Hematopoietic multipotent progenitor cell treated with erythropoietin and hydrocortisone succinate and interleukin-3 and kit ligand, for 17 days (in vitro differentiated cells): ENCODE data around the gene OR2A5.
"Not testable (repeated sequence)": the region's sequence is repeated elsewhere in the genome, so short reads cannot be mapped to it uniquely, and the experiment has no call there.

Experiments
- DNase-seq: peaks from one replicate; pipeline ENCODE4 v3.0.0-alpha.2; 2015; ENCODE audit warnings: low spot score

OR2A5 gene

DNA sequence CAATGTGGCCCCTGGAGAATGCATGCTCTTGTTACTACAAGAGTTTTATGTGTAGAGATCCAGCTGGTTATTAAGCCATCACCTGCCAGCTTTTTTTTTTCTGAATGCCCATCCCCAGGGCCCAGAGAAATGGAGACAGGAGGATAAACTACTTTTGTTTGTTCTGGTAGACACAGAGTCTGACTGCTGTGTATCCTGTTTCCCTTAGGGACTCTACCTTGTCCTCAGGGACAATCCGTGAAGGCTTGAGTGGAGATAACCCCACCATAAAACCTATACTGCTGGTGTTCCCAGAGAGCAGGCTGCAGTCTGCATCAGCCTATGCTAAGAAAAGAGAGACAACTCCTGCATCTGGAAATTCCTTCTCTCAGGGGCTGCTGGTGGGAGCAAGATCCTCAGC is at the start of gene OR2A5:
Gene OR2A5, plus strand, starts transcription at position 301 of the 400 bp plus-strand sequence. CDS start 1,454 bp downstream, outside the sequence.
- no peak for DNase-seq

DNA sequence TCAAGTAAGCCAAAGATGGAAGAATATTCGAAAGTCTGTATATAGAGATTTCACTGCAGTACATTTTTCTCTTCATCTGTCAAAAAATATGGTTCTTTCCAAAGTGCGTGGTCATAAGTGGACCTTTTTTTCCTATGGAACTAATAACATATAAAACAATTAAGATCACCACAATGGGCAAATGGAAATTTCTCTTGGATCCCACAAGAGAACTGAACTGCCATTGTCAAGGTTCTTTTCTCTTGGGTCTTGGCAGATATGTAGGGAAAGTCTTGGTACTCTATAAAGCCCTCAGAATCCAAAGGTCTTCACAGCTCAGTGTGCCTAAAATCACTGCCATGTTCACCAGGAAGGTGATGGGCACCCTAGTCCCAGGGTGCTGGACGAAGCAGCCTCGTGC is 48.7 kb upstream of the OR2A5 start, which contains the start of gene OR6B1:
Gene OR6B1, plus strand, starts transcription at position 301 of the 400 bp plus-strand sequence. CDS start 3,677 bp downstream, outside the sequence.
- no peak for DNase-seq

DNA sequence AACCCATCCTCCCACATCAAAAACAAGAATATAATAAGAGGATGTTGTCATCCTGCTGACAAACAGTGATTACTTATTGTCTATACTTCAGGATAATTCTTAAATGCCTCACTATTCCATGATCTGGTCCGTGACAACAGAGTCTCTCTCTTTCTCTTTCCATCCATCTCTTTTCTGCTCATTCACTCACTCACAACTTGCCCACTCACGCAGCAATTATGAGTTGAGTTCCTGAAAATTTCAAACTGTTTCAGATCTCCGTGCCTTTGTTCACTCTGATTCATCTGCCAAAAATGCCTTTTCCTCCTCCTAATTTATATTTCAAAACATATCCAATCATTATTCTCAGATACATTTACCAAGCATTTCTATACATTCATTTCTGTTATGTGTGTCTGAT is 47.2 kb upstream of the OR2A5 start:
- no peak for DNase-seq

GRCh38 chr7:144004703-144005102 is 44.0 kb upstream of the OR2A5 start:
- DNase-seq, result no peak

- DNase-seq, result no peak
Measured at GRCh38 chr7:144006029-144006691, 42.6 kb upstream of the OR2A5 start.

DNA sequence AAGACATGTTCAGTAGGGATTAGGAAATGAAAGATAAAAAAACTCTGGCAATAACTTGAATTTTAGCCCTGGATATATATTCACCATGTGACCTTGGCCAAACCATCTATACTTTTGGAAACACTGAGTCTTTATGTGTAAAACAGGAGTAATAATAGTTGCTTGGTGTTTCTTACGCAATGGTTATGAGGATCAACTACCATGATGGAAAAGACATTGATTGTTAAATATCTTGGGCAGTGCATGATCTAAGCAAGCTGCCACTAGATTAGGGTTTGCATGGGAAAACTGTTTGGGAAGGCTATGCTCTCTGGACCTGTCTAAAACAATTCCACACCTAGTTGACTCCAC is 42.1 kb upstream of the OR2A5 start:
- DNase-seq, result no peak

GRCh38 chr7:144009361-144009760 is 39.4 kb upstream of the OR2A5 start:
- no peak for DNase-seq

- DNase-seq, result not testable (repeated sequence)
Measured at GRCh38 chr7:144010061-144010460, 38.7 kb upstream of the OR2A5 start.

- DNase-seq, result not testable (repeated sequence)
Measured at GRCh38 chr7:144010821-144011220, 37.9 kb upstream of the OR2A5 start.

GRCh38 chr7:144011458-144012230 is 37.1 kb upstream of the OR2A5 start:
- no peak for DNase-seq

DNA sequence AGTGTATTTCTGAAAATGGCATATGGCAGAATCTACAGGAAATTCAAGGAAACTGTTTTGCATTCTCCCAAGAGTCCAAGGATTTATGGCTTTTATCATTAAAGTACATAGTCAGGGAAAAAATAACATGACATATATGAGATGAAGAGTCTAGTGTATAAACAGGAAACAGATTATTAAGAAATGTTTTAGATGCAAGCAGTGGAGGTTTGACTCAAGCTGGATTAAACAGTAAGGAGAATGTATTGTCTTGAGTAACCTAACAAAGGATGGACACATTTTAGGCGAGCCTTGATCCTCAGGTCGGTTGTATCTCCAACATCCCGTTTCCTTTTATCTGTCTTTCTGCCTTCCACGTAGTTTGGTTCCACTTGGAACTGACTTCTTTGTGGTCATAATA is 30.7 kb upstream of the OR2A5 start:
- DNase-seq, result no peak

DNA sequence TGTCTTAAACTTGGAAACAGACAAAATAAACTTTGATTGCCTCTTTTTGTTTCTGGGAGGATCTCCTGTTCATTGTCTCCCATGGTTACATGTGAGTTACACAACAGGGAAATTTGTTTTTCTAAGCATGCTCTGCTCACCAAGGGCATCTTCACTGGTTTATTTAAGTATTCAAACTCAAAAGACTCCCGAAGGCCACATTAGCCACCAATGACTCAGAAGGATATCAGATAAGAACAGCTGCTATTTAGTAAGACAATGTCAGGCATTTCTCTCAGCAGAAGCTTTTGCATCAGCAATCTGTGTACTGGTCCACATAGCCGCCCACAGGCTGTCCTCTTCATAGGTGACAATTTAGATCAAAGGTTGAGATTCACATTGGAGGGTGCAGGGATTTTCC is 29.3 kb upstream of the OR2A5 start:
- DNase-seq, result no peak

GRCh38 chr7:144020340-144020739 is 28.4 kb upstream of the OR2A5 start:
- DNase-seq, result no peak

DNA sequence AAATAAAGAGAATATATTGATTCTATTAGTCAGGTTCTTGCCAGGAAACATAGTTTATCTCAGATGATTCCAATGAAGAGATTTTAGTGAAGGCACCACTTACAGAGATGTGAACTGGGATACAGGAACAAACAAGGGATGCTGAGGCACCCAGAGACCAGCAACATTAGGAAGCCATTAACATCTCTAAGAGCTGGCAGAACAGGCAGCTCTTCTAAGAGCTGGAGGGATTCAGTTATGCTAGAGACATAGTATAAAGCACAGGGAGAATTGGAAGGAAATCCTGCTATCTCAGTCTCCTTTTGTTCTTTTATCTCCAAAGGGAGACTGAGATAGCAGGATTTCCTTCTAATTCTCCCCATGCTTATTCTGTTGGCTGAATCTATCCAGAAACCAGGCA is 26.6 kb upstream of the OR2A5 start:
- no peak for DNase-seq

DNA sequence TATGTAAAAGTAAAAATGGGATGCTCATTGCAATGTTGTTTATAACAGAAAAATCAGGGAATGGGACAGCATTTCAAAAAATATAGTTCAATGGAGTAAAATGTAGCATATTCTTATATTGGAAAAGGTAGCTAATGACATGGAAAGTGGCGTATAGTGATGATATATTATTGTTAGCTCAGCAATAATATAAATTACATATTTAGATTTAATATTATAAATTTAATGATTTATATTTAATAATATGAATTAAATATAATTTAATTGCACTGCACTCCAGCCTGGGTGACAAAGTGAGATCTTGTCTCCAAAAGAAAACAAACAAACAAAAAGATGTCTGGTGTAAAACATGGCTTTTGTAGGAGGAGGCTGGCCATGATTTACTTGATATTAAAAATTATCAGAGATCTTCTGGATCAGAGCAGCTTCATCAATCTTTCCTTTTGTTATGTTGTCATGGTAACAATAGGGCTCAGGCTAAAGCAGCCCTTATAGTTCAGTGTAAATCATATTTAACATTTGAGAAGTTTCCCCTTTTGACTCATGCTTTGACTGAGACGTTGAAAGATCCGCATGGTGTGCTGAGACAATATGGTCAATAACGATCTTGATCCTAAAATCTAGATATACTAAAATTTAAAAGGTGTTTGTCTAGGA is 25.4 kb upstream of the OR2A5 start:
- DNase-seq, result no peak

GRCh38 chr7:144024213-144024612 is 24.5 kb upstream of the OR2A5 start:
- DNase-seq, result no peak

DNA sequence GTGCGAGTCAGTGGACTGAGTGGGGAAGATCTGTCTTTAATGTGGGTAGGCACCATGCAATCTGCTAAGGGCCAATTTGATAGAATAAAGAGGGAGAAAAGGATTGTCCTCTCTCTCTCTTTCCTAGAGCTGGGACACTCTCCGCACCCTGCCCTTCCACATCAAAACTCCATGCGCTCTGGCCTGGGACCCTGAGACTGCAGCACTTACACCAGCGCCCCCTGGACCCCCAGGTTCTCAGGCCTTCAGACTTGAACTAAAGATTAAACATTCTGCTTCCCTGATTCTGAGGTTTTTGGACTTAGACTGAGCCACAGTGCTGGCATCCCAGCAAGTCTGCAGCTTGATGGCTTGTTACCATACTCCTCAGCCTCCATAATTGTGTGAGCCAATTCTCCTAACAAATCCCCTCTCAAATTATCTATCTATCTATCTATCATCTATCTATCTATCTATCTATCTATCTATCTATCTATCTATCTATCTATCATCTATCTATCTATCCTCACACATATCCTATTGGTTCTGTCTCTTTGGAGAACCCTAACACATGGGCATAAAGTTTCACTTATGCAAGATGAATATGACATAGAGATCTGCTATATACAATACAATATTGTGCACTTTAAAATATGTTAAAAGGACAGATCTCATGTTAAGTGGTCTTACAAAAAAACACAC is 22.4 kb upstream of the OR2A5 start:
- no peak for DNase-seq

- DNase-seq, result no peak
Measured at GRCh38 chr7:144027070-144027469, 21.7 kb upstream of the OR2A5 start.

DNA sequence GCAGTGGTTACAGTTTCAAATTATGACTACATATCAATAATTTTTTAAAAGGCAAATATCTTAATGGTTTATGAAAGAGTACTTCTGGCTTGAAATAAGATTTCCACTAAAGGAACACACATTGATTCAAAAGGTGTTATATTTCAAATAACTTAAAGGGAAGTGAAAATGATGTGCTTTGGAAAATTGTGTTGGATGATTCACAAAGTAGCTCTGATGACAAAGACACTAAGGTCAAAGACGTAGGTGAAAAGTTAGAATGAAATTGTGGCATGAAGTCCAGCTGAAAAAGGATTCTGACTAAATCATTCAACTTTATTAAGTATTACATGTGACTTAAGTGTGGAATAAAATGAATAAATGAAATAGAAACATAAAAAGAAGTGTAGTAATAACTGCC is 20.8 kb upstream of the OR2A5 start:
- DNase-seq, result no peak

DNA sequence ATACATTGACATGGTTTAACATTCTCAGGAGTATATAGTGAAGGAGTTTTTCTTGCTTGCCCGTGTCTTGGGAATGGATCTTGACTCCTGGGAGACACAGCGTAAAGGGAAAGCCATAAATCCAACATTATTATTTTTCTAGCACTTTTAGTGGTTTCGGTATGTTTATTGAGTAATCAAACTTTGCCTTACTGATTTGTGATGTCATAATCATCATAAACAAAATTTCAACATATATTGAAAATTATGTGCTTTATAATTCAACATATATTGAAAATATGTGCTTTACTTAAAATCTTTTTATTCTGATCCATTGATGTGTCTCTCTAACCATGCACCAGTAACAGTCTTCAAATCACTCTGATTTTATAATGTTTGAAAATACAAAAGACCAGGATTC is 20.2 kb upstream of the OR2A5 start:
- DNase-seq, result no peak

DNA sequence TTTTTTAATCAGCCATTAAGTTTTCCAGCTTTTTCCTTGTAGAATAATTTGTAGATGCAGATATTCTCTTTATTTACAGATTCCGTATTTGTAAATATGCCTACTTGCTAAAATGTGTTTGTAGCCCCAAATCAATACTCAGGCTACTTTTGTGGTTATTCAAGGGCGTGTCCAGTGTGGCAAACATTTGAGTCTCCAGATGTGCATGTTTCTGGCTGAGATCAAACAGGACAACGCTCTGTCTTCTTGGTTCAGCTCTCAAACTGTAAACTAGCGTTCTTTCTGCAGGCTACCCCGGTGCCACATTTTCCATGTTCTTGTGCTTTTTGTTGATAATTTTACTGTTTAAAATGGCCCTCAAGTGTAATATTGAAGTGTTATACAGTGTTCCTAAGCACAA is 16.2 kb upstream of the OR2A5 start:
- no peak for DNase-seq

- DNase-seq, result no peak
Measured at GRCh38 chr7:144032985-144033709, 15.6 kb upstream of the OR2A5 start.
